ENCODE results near the gene CD2BP2.
A peak's percentile ranks its signal among the peaks of the same experiment; 100 is the strongest.
"Not testable (repeated sequence)": the region's sequence is repeated elsewhere in the genome, so short reads cannot be mapped to it uniquely, and the experiment has no call there.

CD2BP2 gene

GRCh38 chr16:30341971-30342370 is 13.1 kb downstream of the CD2BP2 start:
- DNase-seq (ENCODE audit: low spot score): not testable (repeated sequence)

GRCh38 chr16:30340621-30341020 is 14.5 kb downstream of the CD2BP2 start:
- no peak for DNase-seq (ENCODE audit: low spot score)

GRCh38 chr16:30338715-30339114 is 16.4 kb downstream of the CD2BP2 start:
- DNase-seq (ENCODE audit: low spot score): not testable (repeated sequence)

- DNase-seq (ENCODE audit: low spot score): not testable (repeated sequence)
Measured at GRCh38 chr16:30337964-30338357, 17.1 kb downstream of the CD2BP2 start.

GRCh38 chr16:30335598-30336474 is 19.3 kb downstream of the CD2BP2 start:
- peak; percentile 46 for DNase-seq (ENCODE audit: low spot score)

- peak; percentile 82 for DNase-seq (ENCODE audit: low spot score)
Measured at GRCh38 chr16:30335028-30335597, 20.0 kb downstream of the CD2BP2 start.

- DNase-seq (ENCODE audit: low spot score): peak; percentile 69
Measured at GRCh38 chr16:30334473-30334989, 20.6 kb downstream of the CD2BP2 start.

- not testable (repeated sequence) for DNase-seq (ENCODE audit: low spot score)
Measured at GRCh38 chr16:30324220-30324619, 30.9 kb downstream of the CD2BP2 start.

GRCh38 chr16:30318647-30319046 is 36.5 kb downstream of the CD2BP2 start:
- not testable (repeated sequence) for DNase-seq (ENCODE audit: low spot score)

GRCh38 chr16:30310937-30311336 is 44.2 kb downstream of the CD2BP2 start:
- not testable (repeated sequence) for DNase-seq (ENCODE audit: low spot score)

GRCh38 chr16:30309255-30309654 is 45.9 kb downstream of the CD2BP2 start:
- DNase-seq (ENCODE audit: low spot score): not testable (repeated sequence)

Data from LoVo (cell line).